HG02970 (cell line): ENCODE measurements around the gene SHC4.
A peak's percentile ranks its signal among the peaks of the same experiment; 100 is the strongest.

Experiments
- ATAC-seq: cut with Tn5 transposase; IDR thresholded peaks from one replicate; pipeline ENCODE4 v1.9.1; 2021; ENCODE audit warnings: mild to moderate bottlenecking, moderate library complexity, moderate number of reproducible peaks; ENCODE audit not compliant: unreplicated experiment, low FRiP score

The SHC4 gene

DNA sequence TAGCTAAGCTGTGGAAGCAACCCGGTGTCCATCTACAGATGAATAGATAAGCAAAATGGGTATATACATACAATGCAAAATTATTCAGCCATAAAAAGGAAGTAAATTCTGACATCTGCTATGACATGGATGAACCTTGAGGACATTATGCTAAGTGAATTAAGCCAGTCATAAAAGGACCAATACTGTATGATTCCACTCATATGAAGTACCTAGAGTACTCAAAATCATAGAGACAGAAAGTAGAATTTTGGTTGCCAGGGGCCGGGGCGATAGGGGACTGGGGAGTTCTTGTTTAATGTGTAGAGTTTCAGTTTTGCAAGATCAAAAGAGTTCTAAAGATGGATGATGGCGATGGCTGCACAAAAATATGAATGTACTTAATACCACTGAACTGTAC lies 75.5 kb downstream of the SHC4 start:
- no peak for ATAC-seq

DNA sequence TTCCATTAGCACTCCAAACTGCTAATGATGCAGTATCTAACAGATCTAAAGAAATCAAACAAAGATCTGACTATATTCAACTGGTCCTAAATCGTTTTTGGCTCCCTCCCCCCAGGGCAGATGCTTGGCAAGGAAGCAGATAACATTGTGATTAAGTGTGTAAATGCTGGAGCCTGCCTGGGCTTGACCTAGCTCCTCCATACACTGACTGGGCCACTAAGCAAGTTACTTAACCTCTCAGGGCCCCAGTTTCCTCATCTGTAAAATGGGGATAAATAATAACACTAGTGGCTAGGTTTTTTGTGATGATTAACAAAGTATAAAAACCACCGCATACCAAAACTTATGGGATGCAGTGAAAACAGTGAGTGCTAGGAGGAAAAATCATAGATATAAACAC lies 76.6 kb downstream of the SHC4 start:
- no peak for ATAC-seq

DNA sequence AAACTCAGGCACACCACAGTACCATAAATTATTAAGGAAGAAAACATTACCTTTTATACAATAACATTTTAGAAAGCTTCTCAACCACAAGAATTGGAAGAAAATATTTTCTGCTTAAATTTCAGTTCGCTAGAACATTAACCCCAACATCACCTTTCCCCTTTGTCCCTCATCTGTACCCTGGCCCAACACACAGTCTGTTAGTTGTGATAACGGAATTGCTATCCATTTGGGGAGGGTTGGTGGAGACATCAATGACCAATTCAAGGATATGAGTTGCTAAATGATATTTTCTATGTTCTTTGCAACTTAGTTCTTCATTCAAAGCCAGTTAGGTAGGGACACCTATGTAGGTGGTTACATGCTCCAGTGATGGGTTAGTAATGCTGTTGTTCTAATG lies 80.0 kb downstream of the SHC4 start:
- no peak for ATAC-seq

DNA sequence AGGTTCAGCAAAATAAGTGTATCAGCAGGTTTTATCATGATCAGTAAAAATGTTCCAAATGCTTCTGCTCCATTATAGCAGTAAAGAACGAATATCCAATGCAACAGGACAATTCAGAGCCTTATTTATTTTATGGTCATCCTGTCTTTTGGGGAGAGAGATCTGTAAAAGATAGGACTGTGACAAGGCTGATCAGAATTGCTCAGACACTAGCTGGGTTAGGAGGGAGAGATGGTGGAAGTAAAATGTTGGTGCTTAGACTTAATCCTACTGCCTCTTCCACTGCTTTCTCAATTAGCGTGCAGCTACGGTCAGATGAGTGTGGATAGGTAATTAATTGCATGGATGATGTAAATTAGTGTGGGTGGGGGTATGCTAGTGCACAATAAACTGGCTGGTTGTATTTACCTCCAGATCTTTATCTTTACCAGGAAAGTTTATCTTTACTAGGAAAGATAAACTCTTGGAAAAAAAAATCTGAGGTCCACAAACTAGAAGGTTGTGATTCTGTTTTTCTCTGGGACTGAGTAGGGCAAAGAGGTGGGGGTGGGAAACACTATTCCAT lies 83.6 kb downstream of the SHC4 start:
- ATAC-seq = no peak

DNA sequence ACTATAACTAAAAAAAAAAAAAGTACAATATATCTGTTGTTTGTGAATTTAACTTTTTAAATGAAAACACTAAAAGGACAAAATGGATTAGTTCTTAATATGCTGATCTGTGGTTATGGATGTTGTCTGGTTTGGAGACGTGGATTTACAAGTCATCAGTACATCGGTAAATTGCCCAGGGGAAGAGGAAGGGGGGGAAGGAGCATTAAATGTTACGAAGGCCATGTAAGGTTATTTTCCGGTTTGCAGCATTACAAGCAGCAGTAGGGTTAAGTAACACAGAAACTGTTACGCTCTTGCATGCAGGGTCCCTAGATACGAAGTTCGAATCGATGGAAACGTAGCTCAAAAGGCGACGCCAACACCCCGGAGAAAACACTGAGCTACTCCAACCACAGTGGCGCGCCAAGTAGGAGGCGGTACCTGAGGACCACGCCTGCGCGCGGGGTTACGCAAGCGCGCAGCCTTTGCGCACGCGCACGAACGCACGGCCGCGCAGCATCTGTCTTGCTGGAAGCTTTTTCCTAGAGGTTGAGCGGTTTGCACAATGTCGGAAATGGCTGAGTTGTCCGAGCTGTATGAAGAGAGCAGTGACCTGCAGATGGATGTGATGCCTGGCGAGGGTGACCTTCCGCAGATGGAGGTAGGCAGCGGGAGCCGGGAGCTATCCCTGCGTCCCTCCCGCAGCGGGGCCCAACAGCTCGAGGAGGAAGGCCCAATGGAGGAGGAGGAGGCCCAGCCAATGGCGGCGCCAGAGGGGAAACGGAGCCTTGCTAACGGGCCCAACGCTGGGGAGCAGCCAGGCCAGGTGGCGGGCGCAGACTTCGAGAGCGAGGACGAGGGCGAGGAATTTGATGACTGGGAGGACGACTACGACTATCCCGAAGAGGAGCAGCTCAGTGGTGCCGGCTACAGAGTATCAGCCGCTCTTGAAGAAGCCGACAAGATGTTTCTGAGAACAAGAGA lies 85.8 kb downstream of the SHC4 start, which contains the start of gene EID1:
EID1 (plus strand) TSS at position 505 of the 966 bp plus-strand sequence; CDS start at position 548, 43 bp downstream.
- peak; percentile 99 for ATAC-seq

DNA sequence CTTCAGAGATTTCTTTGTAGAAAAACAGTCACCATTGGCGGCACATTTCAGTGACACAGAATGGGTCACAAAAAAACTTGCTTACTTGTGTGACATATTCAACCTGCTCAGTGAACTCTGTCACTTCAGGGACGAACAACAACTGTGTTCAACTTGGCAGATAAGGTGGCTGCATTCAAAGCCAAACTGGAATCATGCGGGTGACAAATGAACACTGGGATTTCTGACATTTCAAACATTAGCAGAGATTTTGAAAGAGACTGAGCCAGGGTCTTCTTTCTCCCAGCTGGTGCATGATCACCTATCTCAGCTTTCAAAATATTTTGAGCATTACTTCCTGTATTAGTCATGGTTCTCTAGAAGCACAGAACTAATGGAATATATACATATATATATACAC lies 87.7 kb downstream of the SHC4 start:
- ATAC-seq = no peak

DNA sequence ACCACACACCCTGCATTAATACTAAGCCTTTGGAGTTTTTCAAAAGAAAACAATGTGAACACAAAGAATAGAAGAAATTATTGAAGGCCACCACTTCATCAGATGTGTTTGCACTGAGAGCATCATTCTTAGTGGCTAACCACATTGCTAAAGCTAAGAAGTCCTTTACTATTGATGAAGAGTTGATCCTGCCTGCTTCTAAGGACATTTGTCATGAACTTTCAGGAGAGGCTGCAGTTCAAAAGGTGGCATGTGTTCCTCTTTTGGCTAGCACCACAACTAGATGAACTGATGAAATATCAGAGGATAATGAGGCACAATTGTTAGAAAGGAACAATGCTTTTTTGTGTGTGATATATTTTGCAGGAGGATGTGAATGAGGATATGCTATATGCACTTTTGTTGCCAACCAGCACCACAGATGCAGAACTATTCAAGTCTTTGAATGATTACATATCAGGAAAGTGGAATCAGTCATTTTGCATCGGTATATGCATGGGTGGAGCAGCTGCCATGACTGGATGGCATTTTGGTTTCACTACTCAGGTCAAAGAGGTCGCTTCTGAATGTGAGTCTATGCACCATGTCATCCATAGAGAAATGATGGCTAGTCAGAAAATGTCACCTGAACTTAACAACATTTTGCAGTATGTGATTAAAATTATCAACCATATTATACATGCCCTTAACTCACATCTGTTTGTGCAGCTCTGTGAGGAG lies 88.3 kb downstream of the SHC4 start:
- no peak for ATAC-seq

DNA sequence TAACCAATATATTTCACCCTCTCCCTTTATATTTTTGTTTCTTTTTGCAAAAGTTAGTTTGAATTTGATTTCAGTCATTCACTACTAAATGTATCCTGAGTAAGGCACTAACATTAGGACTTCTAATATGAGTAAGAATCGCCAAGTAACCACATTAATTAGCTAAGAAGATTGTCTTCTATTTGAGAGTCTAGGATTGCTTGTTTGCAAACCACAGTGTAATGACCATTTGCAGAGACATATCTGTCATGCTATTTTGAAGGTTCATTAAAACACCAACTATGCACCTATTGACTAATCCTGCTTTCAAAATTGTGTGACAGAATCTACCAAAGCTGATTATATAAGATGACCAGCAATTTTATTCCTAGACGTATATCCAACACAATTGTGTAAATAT lies 91.1 kb downstream of the SHC4 start:
- no peak for ATAC-seq

DNA sequence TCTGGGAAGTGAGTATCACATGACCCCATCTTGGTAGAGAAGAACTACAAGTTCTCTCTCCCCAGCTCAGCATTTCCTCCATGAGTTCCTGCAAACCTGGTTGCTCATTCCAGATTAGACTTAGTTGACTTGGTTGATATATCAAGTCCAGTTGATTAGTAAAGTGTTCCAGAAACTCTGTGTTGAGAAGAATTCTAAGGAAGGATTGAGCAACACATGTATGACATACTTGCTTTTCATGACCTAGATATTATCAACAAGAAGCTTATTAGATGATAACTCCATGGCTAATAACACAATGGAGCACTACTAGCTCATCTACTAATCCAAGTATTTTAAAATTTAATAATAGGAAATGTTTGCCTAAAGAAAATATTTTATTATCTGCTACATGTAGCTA lies 92.2 kb downstream of the SHC4 start:
- no peak for ATAC-seq

DNA sequence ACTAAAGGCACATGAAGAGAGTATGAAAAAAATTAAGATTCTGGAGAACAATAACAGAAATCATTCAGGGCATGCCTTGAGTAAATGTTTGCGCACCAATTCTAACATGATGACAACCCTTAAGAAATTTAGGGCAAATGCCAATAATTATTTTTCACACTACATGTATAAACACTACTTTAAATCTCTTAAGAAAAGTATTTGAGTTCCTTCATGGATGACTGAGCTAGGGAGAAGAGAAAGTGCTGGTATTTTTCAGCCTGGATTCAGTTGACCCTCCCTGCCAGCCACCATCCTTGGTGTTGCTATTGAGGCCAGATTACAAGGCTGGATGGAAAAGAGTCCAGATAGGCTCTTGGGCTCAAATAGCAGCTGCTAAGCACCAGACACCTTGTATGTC lies 93.8 kb downstream of the SHC4 start:
- ATAC-seq = no peak

DNA sequence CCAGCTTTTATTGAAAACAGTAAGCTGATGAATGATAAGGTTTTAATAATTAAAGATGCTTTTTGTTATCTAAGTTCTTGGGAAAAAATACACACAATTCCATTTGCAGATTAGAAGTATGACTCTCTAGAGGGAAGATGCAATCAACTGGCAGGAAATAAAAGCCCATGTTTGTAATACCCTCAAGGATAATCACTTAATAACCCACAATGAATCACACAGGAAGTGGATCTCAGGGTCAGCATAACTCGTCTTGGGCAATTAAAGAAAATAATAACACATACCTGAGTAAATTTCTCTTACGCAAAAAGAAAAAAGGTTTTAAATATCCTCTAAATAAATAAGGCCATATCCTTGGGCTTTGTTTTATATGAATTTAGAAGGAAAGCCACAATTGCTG lies 95.2 kb downstream of the SHC4 start:
- no peak for ATAC-seq

DNA sequence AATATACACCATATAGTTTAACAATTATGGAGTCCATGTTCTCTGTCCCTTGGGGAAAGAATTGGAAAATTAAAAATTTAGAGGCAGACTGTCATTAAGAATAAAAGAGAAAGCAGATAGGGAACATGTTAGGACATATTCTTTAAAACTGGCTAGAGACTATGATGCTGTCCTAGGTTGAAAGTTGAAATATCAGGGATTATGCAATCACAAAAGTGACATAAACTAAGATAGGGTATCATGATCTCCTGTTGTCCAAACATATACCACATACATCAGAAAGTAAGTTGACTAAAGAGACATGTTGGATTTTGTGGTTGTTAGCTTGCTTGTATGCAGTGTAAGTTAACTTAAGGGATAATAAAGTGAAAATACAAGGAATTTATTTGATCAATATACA lies 95.7 kb downstream of the SHC4 start:
- ATAC-seq = no peak

DNA sequence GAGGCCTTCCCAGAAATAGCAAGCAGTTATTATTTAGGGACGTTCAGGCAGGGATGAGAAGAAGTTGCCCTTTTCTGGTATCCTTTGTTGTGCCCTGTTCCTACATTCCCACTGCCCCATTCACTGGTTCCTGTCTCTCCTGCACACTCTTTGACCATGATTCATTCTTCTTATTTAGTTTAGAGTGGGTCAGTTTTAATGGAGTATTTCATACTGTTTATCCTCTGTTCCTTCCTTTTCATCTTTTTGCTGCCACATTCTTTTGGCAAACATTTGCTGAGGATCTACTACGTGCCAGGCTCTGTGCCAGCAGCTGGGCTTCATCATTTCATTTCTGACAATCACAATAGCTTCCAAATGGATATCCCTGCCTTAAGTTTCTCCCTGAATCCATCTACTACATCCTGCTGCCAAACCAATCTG lies 97.6 kb downstream of the SHC4 start:
- ATAC-seq = no peak

DNA sequence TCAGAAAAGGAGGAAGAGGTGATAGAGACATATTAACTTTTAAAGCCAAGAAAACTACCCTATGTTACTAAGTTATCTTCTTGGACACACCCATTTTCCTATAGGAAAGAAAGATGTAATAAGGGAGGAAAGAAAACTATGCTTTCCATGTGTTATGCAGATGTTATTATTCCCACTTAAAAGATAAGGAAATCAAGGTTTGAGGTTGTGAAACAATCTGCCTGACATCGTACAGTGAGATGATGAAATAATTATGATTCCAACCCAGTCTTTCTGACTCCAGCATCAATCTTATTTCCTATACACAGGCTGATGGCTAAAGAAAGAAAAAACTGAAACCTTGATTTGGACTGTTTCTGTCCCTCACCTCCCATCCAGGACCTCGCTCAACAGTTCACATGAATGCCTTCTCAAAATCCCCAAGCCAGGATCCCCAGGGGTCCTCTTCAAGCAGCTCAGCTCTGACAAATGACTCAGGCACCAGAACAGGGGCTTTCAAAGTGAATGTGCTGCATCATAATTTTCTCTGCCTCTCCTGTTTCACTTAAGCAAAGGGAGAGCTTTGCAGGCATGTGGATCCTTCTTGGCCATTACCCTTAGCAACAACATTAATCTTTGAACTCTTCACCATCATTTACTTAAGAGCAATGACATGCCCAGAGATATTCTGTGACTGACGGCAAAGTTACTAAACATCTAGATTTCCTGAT lies 98.2 kb downstream of the SHC4 start:
- ATAC-seq = no peak

DNA sequence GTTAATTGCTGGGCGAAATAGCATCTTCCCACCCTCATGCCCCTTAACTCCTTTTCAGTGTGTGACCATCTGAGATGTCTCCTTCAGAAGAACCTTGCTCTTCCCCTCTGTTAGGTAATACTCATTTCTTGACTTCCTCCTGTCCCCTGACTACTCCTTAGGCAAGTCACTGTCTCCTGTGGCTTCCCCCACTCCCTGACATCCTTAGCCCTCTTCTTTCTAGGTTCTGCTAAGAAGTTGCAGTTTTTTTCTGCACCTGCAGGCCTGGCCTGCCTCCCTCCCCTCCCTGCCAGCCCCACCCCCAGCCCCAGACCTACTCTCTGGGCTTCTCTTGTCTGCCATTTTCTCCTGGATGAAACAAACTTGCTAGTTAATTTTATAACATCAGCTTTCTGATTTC lies 101.0 kb downstream of the SHC4 start:
- ATAC-seq = no peak

DNA sequence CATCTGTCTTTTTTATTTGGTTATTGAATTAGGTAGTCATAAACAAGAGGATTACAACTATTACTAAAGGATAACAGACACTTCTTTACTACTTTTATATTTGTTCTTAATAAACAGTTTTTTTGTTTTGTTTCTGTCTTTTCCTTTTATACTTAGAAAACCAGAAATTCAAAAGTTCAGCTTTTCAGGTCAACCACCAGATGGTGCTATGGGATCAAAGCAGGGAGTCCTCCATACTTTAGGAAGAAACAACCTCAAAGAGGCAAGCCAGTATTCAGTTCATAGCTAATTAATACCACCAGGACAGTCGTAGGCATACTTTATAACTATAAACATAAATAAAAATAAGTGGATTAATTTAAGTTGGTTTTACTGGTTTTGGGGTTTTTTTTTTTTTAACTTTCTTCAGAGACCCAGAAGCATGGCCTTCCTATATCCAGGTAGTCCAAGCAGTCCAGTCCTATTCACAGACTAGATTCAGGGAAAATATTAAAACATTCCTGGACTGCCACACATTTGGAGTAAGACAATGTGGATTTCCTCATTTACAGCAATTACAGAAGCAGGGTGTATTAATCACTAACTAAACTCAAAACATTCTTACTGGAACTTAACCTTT lies 101.8 kb downstream of the SHC4 start:
- ATAC-seq = no peak

DNA sequence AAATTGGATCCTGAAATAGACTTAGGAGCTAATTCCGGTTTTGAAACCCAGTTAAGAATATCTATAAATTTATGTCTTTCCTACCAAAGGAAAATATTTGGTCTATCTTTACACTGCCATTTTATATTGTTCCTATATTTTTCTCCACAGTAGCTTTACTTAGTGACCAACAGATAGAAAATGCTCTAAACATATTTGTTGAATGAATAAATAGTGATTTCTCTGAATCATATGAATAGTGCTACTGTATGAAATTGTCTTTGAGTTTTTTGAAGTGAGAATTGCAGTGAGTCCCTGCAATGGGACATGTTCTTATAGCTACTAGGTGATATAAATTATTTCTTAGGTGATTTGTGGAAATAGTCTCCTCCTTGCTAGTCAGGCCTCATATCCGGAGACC lies 104.3 kb downstream of the SHC4 start:
- no peak for ATAC-seq

DNA sequence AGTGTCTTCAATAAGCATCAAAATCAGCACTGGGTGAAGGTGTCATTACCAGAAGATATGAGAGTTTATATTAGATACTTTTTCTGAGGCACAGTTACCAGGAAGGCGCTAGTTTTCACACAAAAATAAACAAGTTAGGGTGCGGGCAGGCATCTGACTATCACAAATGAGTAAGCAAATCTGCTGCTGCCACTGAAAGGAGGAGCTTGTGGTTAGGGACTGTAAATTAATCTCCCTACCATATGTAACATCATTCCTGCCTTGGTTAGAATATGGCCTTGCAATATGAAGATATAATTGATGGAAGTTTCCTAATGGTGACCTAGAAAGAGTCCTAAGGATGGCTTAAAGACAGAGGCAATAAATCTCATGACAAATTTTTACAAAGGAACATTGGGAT lies 105.3 kb downstream of the SHC4 start:
- no peak for ATAC-seq

DNA sequence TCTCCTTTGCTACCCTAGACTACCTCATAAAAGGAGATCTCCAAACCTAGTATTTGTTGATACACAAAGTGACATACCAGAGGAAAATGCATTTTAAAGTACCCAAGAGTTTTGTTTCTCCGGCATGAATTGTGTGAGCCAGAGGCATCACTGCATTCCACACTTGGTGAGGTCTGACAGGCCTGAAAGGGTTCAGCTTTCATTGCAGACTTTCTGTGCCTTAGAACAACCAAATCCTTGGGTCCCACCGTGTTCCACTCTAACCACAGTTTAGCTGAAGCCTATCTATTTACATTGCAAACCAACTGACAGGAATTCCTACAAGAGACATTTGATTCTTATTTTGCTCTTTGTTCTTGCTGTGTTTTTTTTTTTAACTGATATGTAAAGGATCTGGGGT lies 106.8 kb downstream of the SHC4 start:
- ATAC-seq = no peak
